CD4-positive, alpha-beta T cell treated with Interleukin-6 for 4 hours (primary cell): ENCODE measurements around the gene TMEM184A.
A peak's percentile ranks its signal among the peaks of the same experiment; 100 is the strongest.
"Not testable (repeated sequence)": the region's sequence is repeated elsewhere in the genome, so short reads cannot be mapped to it uniquely, and the experiment has no call there.

Experiments used
- DNase-seq: peaks from one replicate; pipeline ENCODE4 v3.0.0-alpha.2; 2020; ENCODE audit warnings: mixed read lengths

The TMEM184A gene

GRCh38 chr7:1588978-1589377, 33.0 kb upstream of the TMEM184A start:
- DNase-seq: no peak

GRCh38 chr7:1587738-1588137, 31.7 kb upstream of the TMEM184A start:
- DNase-seq: no peak

- DNase-seq: no peak
These were observed 31.1 kb upstream of the TMEM184A start for GRCh38 chr7:1586827-1587705.

GRCh38 chr7:1586126-1586826, 30.3 kb upstream of the TMEM184A start:
- DNase-seq: no peak

- no peak for DNase-seq
These were observed 29.4 kb upstream of the TMEM184A start for GRCh38 chr7:1585142-1585981.

- DNase-seq: no peak
These were observed 28.7 kb upstream of the TMEM184A start for GRCh38 chr7:1584700-1585099.

GRCh38 chr7:1583241-1583930, 27.4 kb upstream of the TMEM184A start:
- not testable (repeated sequence) for DNase-seq

- no peak for DNase-seq
These were observed 24.5 kb upstream of the TMEM184A start for GRCh38 chr7:1580422-1581030.

GRCh38 chr7:1579481-1580421, 23.7 kb upstream of the TMEM184A start:
- DNase-seq: peak; percentile 80

- DNase-seq: no peak
These were observed 22.5 kb upstream of the TMEM184A start for GRCh38 chr7:1578513-1578912.

- no peak for DNase-seq
These were observed 20.7 kb upstream of the TMEM184A start for GRCh38 chr7:1576521-1577253.

GRCh38 chr7:1575809-1576208, 19.8 kb upstream of the TMEM184A start:
- DNase-seq: no peak

- no peak for DNase-seq
These were observed 16.3 kb upstream of the TMEM184A start for GRCh38 chr7:1572111-1572822.

- DNase-seq: peak; percentile 89
These were observed 14.0 kb upstream of the TMEM184A start, which contains the start of gene PSMG3 for GRCh38 chr7:1569833-1570632. Gene PSMG3, minus strand, starts transcription at chr7:1570032. Its CDS starts 693 bp downstream, at chr7:1569339.

GRCh38 chr7:1569440-1569832, 13.4 kb upstream of the TMEM184A start:
- no peak for DNase-seq

- peak; percentile 13 for DNase-seq
These were observed 13.0 kb upstream of the TMEM184A start for GRCh38 chr7:1569016-1569415.

- DNase-seq: no peak
These were observed 12.0 kb upstream of the TMEM184A start for GRCh38 chr7:1567896-1568510.
